ENCODE measurements around the gene NPIPB6.

Gene NPIPB6

GRCh38 chr16:28300327-28300726 is 63.0 kb downstream of the NPIPB6 start:
- DNase-seq (ENCODE audit: low read depth in 2 of 2, low spot score in 1 of 2): no peak

GRCh38 chr16:28298511-28298878 is 64.8 kb downstream of the NPIPB6 start:
- DNase-seq (ENCODE audit: low read depth in 2 of 2, low spot score in 1 of 2): no peak

- no peak for DNase-seq (ENCODE audit: low read depth in 2 of 2, low spot score in 1 of 2)
These were observed 65.4 kb downstream of the NPIPB6 start for GRCh38 chr16:28297784-28298510.

GRCh38 chr16:28297308-28297707 is 66.0 kb downstream of the NPIPB6 start:
- DNase-seq (ENCODE audit: low read depth in 2 of 2, low spot score in 1 of 2): no peak

- DNase-seq (ENCODE audit: low read depth in 2 of 2, low spot score in 1 of 2): no peak
These were observed 68.0 kb downstream of the NPIPB6 start for GRCh38 chr16:28295276-28295675.

GRCh38 chr16:28294201-28294600 is 69.1 kb downstream of the NPIPB6 start:
- no peak for DNase-seq (ENCODE audit: low read depth in 2 of 2, low spot score in 1 of 2)

- no peak for DNase-seq (ENCODE audit: low read depth in 2 of 2, low spot score in 1 of 2)
These were observed 69.7 kb downstream of the NPIPB6 start for GRCh38 chr16:28293601-28293960.

- no peak for DNase-seq (ENCODE audit: low read depth in 2 of 2, low spot score in 1 of 2)
These were observed 70.3 kb downstream of the NPIPB6 start for GRCh38 chr16:28292731-28293600.

Data from stimulated activated CD8-positive, alpha-beta memory T cell treated with anti-CD3 and anti-CD28 coated beads, Interleukin-4, amount 100 ng/mL, for 1 hour (primary cell).